Measurements from ENCODE around the gene PLD3.
A peak's percentile ranks its signal among the peaks of the same experiment; 100 is the strongest.

The PLD3 gene

DNA sequence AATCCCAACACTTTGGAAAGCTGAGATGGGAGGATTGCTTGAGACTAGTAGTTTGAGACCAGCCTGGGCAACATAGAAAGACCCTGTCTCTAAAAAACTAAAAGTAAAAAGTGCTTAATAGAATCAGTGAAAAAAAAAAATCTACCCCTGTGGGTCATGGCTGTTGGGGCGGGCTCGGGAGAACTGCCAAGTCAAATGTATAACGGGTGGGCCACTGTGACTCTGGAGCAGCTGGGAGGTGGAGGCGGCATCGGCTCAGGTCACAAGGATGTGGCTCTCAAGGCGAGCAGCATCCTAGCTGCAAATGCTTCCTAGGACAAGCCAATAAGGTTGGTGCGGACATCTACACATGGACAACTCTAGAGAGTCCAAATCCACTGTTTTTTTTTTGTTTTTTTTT, 31.2 kb upstream of the PLD3 start:
- no peak overlapping the region for H2BK5ac ChIP-seq (ENCODE audit: low read length)
- H3K18ac ChIP-seq (ENCODE audit: low read length): no peak overlapping the region
- no peak overlapping the region for H3K27ac ChIP-seq (replicated peaks; ENCODE audit: low read length)
- no peak overlapping the region for H2BK12ac ChIP-seq (ENCODE audit: low read length)
- H4K91ac ChIP-seq (ENCODE audit: low read depth, low read length, poor library complexity): no peak overlapping the region
- no peak overlapping the region for H2BK120ac ChIP-seq (ENCODE audit: low read depth, low read length)
- H2AK5ac ChIP-seq (ENCODE audit: low read depth, low read length): no peak overlapping the region
- no peaks in the 10 kb centered on the region for H3K4me1 ChIP-seq (ENCODE audit: control insufficient read depth in 2 of 2, insufficient read depth in 1 of 2, low read depth in 1 of 2, low read length in 2 of 2)
- no CpG with 5 or more reads among the region's 7 CpGs for WGBS, 2 donors (ENCODE audit: extremely low coverage in 2 of 2, insufficient read length in 2 of 2, insufficient replicate concordance in 1 of 2)
- H3K27me3 ChIP-seq (ENCODE audit: control insufficient read depth in 3 of 3, insufficient read depth in 3 of 3, low read depth in 1 of 3, low read length in 3 of 3): no peaks in the 10 kb centered on the region
- no peak overlapping the region for H3K23ac ChIP-seq (ENCODE audit: low read depth, low read length, poor library complexity)
- peaks cover 0 to 2% of the 10 kb centered on the region in 2 donors for H3K9me3 ChIP-seq (replicated peaks in 1 of 2; ENCODE audit: control insufficient read depth in 2 of 2, insufficient read depth in 1 of 2, low read depth in 1 of 2, low read length in 2 of 2)
- H3K36me3 ChIP-seq (replicated peaks in 1 of 2; ENCODE audit: control insufficient read depth in 2 of 2, insufficient read depth in 2 of 2, low read length in 2 of 2): peaks cover 22 to 47% of the 10 kb centered on the region in 2 donors
- peaks cover 7% of the 10 kb centered on the region for H3K79me1 ChIP-seq (ENCODE audit: low read depth, low read length)
- H3K4me2 ChIP-seq (ENCODE audit: insufficient read depth, low read length, poor library complexity, severe bottlenecking): no peak overlapping the region
- no peak overlapping the region for H2AFZ ChIP-seq (ENCODE audit: low read length)
- no peak overlapping the region for H2BK15ac ChIP-seq (ENCODE audit: low read length)
- H3K9ac ChIP-seq (ENCODE audit: low read depth, low read length, poor library complexity): no peak overlapping the region
- no peak for DNase-seq (ENCODE audit: low spot score)
- no peak overlapping the region for H3K14ac ChIP-seq (ENCODE audit: low read length)
- H3K4ac ChIP-seq (ENCODE audit: low read length): no peak overlapping the region
- no peak overlapping the region for H4K8ac ChIP-seq (ENCODE audit: low read depth, low read length)
- H3K4me3 ChIP-seq (ENCODE audit: low read length in 2 of 2): no peak overlapping the region

DNA sequence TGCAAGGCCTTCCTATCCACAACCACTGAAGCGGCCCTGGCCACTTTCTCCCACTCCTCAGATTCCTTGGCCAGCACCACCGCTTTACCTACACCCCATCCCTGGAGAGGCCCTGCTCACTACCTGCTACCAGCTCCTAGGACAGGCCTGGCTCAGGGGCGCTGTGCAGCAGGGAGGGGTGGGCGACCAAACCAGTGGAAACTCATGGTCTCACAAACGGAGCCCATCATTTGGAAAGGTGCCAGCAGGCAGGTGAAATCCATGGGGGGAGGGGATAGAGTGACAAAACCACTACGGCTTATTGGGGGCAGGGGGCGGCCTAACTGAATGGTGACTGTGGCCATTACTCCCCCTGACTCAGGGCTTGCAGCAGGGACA, 27.9 kb upstream of the PLD3 start:
- Histone ChIP-seq H2BK15ac (ENCODE audit: low read length) (no peak overlapping the region), H2BK120ac (ENCODE audit: low read depth, low read length) (no peak overlapping the region), H3K4me3 (ENCODE audit: low read length in 2 of 2) (no peak overlapping the region), H3K27me3 (ENCODE audit: control insufficient read depth in 3 of 3, insufficient read depth in 3 of 3, low read depth in 1 of 3, low read length in 3 of 3) (no peaks in the 10 kb centered on the region), H2AFZ (ENCODE audit: low read length) (no peak overlapping the region), H4K8ac (ENCODE audit: low read depth, low read length) (no peak overlapping the region), H4K91ac (ENCODE audit: low read depth, low read length, poor library complexity) (no peak overlapping the region), H3K9ac (ENCODE audit: low read depth, low read length, poor library complexity) (no peak overlapping the region), H3K4me2 (ENCODE audit: insufficient read depth, low read length, poor library complexity, severe bottlenecking) (no peak overlapping the region), H3K18ac (ENCODE audit: low read length) (no peak overlapping the region), H3K36me3 (replicated peaks in 1 of 2; ENCODE audit: control insufficient read depth in 2 of 2, insufficient read depth in 2 of 2, low read length in 2 of 2) (peaks cover 39 to 79% of the 10 kb centered on the region in 2 donors), H3K23ac (ENCODE audit: low read depth, low read length, poor library complexity) (no peak overlapping the region), H3K79me1 (ENCODE audit: low read depth, low read length) (peaks cover 7% of the 10 kb centered on the region), H3K4ac (ENCODE audit: low read length) (no peak overlapping the region), H3K14ac (ENCODE audit: low read length) (no peak overlapping the region), H3K27ac (replicated peaks; ENCODE audit: low read length) (no peak overlapping the region), H2BK5ac (ENCODE audit: low read length) (peak overlapping the region; percentile 39), H2AK5ac (ENCODE audit: low read depth, low read length) (no peak overlapping the region), H3K9me3 (replicated peaks in 1 of 2; ENCODE audit: control insufficient read depth in 2 of 2, insufficient read depth in 1 of 2, low read depth in 1 of 2, low read length in 2 of 2) (peaks cover 0 to 2% of the 10 kb centered on the region in 2 donors), H2BK12ac (ENCODE audit: low read length) (no peak overlapping the region), H3K4me1 (ENCODE audit: control insufficient read depth in 2 of 2, insufficient read depth in 1 of 2, low read depth in 1 of 2, low read length in 2 of 2) (no peaks in the 10 kb centered on the region)
- DNase-seq (ENCODE audit: low spot score): no peak
- WGBS, 2 donors (ENCODE audit: extremely low coverage in 2 of 2, insufficient read length in 2 of 2, insufficient replicate concordance in 1 of 2): no CpG with 5 or more reads among the region's 7 CpGs

DNA sequence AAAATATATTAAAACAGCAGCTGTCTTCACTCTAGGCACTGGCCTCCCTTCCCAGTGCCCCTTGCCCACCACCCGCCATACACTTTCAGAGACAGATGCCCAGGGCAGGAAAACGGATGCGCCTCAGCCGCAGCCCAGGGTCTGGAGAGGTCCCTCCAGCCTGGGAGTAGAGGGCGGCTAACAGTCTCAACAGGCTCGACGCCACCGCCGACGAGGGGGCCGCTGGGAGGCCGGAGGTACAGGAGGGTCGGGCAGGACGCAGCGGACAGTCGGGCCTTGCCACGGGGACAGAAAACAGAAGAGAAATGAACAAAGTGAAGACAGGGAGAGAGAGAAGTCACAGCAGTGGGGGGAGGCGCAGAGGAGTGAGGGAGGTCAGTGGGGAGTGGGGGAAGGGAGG, 27.4 kb upstream of the PLD3 start:
- no peak overlapping the region for H4K8ac ChIP-seq (ENCODE audit: low read depth, low read length)
- no peak overlapping the region for H3K4ac ChIP-seq (ENCODE audit: low read length)
- H2AK5ac ChIP-seq (ENCODE audit: low read depth, low read length): no peak overlapping the region
- H3K4me1 ChIP-seq (ENCODE audit: control insufficient read depth in 2 of 2, insufficient read depth in 1 of 2, low read depth in 1 of 2, low read length in 2 of 2): no peaks in the 10 kb centered on the region
- H3K4me2 ChIP-seq (ENCODE audit: insufficient read depth, low read length, poor library complexity, severe bottlenecking): no peak overlapping the region
- no peak overlapping the region for H3K14ac ChIP-seq (ENCODE audit: low read length)
- H2AFZ ChIP-seq (ENCODE audit: low read length): no peak overlapping the region
- H3K79me1 ChIP-seq (ENCODE audit: low read depth, low read length): peaks cover 7% of the 10 kb centered on the region
- H3K9me3 ChIP-seq (replicated peaks in 1 of 2; ENCODE audit: control insufficient read depth in 2 of 2, insufficient read depth in 1 of 2, low read depth in 1 of 2, low read length in 2 of 2): peaks cover 0 to 2% of the 10 kb centered on the region in 2 donors
- WGBS, 2 donors (ENCODE audit: extremely low coverage in 2 of 2, insufficient read length in 2 of 2, insufficient replicate concordance in 1 of 2): no CpG with 5 or more reads among the region's 18 CpGs
- no peak overlapping the region for H2BK120ac ChIP-seq (ENCODE audit: low read depth, low read length)
- H3K27me3 ChIP-seq (ENCODE audit: control insufficient read depth in 3 of 3, insufficient read depth in 3 of 3, low read depth in 1 of 3, low read length in 3 of 3): no peaks in the 10 kb centered on the region
- peak overlapping the region; percentile 65 for H3K23ac ChIP-seq (ENCODE audit: low read depth, low read length, poor library complexity)
- H3K9ac ChIP-seq (ENCODE audit: low read depth, low read length, poor library complexity): no peak overlapping the region
- no peak overlapping the region for H2BK12ac ChIP-seq (ENCODE audit: low read length)
- no peak for DNase-seq (ENCODE audit: low spot score)
- no peak overlapping the region for H4K91ac ChIP-seq (ENCODE audit: low read depth, low read length, poor library complexity)
- H3K18ac ChIP-seq (ENCODE audit: low read length): no peak overlapping the region
- no peak overlapping the region for H3K27ac ChIP-seq (replicated peaks; ENCODE audit: low read length)
- no peak overlapping the region for H3K4me3 ChIP-seq (ENCODE audit: low read length in 2 of 2)
- no peak overlapping the region for H2BK5ac ChIP-seq (ENCODE audit: low read length)
- peaks cover 44 to 82% of the 10 kb centered on the region in 2 donors for H3K36me3 ChIP-seq (replicated peaks in 1 of 2; ENCODE audit: control insufficient read depth in 2 of 2, insufficient read depth in 2 of 2, low read length in 2 of 2)
- H2BK15ac ChIP-seq (ENCODE audit: low read length): no peak overlapping the region

DNA sequence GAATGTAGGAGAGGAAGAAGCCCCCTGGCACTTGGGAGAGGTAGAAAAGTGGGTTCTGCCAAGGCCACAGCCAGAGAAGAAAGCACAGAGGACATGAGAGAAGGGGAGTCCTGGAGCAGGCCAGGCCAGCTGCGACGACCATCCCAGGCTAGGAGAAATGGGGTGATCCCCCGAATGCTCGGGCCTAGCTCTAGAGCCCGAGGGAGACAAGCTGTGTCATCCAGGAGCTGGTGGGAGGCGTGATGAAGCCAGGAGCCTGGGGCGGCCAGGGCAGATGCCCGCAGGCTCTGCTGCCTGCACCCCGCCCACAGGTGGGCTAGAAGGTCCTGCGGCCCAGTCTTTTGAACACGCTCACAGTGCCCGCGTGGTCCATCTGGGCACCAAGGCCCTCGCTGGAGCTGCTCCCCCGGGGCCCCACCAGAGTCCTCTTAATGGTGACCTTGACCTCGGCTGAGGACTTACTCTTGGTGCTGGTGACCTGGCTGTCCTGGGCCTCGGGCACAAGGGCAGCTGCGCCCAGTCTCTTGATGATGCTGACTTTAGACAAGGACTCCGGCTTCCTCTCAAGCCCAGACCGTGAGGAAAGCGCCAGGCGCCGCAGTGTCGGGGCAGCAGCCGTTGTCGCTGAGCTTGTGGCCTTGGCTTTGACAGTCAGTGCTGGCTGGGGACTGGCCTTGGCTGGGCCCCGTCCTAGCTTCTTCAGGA, 26.8 kb upstream of the PLD3 start:
- H2BK12ac ChIP-seq (ENCODE audit: low read length): no peak overlapping the region
- H2BK120ac ChIP-seq (ENCODE audit: low read depth, low read length): no peak overlapping the region
- DNase-seq (ENCODE audit: low spot score): no peak
- H3K4me1 ChIP-seq (ENCODE audit: control insufficient read depth in 2 of 2, insufficient read depth in 1 of 2, low read depth in 1 of 2, low read length in 2 of 2): no peaks in the 10 kb centered on the region
- H2AK5ac ChIP-seq (ENCODE audit: low read depth, low read length): no peak overlapping the region
- H3K18ac ChIP-seq (ENCODE audit: low read length): no peak overlapping the region
- H3K27ac ChIP-seq (replicated peaks; ENCODE audit: low read length): no peak overlapping the region
- H3K14ac ChIP-seq (ENCODE audit: low read length): no peak overlapping the region
- H3K4ac ChIP-seq (ENCODE audit: low read length): no peak overlapping the region
- H3K79me1 ChIP-seq (ENCODE audit: low read depth, low read length): peaks cover 7% of the 10 kb centered on the region
- H3K9ac ChIP-seq (ENCODE audit: low read depth, low read length, poor library complexity): no peak overlapping the region
- no peak overlapping the region for H2AFZ ChIP-seq (ENCODE audit: low read length)
- H3K4me2 ChIP-seq (ENCODE audit: insufficient read depth, low read length, poor library complexity, severe bottlenecking): no peak overlapping the region
- no peak overlapping the region for H3K4me3 ChIP-seq (ENCODE audit: low read length in 2 of 2)
- no peak overlapping the region for H3K23ac ChIP-seq (ENCODE audit: low read depth, low read length, poor library complexity)
- H4K91ac ChIP-seq (ENCODE audit: low read depth, low read length, poor library complexity): no peak overlapping the region
- H3K36me3 ChIP-seq (replicated peaks in 1 of 2; ENCODE audit: control insufficient read depth in 2 of 2, insufficient read depth in 2 of 2, low read length in 2 of 2): peaks cover 47 to 82% of the 10 kb centered on the region in 2 donors
- no peak overlapping the region for H2BK5ac ChIP-seq (ENCODE audit: low read length)
- peaks cover 0 to 2% of the 10 kb centered on the region in 2 donors for H3K9me3 ChIP-seq (replicated peaks in 1 of 2; ENCODE audit: control insufficient read depth in 2 of 2, insufficient read depth in 1 of 2, low read depth in 1 of 2, low read length in 2 of 2)
- no CpG with 5 or more reads among the region's 27 CpGs for WGBS, 2 donors (ENCODE audit: extremely low coverage in 2 of 2, insufficient read length in 2 of 2, insufficient replicate concordance in 1 of 2)
- no peaks in the 10 kb centered on the region for H3K27me3 ChIP-seq (ENCODE audit: control insufficient read depth in 3 of 3, insufficient read depth in 3 of 3, low read depth in 1 of 3, low read length in 3 of 3)
- no peak overlapping the region for H2BK15ac ChIP-seq (ENCODE audit: low read length)
- H4K8ac ChIP-seq (ENCODE audit: low read depth, low read length): no peak overlapping the region
